ENCODE results near the gene PLXNA4.

PLXNA4 gene

GRCh38 chr7:132261327-132262159 is 314.7 kb downstream of the PLXNA4 start:
- no peak for DNase-seq (ENCODE audit: low spot score)

GRCh38 chr7:132258231-132258630 is 318.0 kb downstream of the PLXNA4 start:
- DNase-seq (ENCODE audit: low spot score) = no peak

GRCh38 chr7:132257253-132257652 is 319.0 kb downstream of the PLXNA4 start:
- no peak for DNase-seq (ENCODE audit: low spot score)

- no peak for DNase-seq (ENCODE audit: low spot score)
Observed at GRCh38 chr7:132256721-132257212, 319.5 kb downstream of the PLXNA4 start.

GRCh38 chr7:132255898-132256297 is 320.4 kb downstream of the PLXNA4 start:
- DNase-seq (ENCODE audit: low spot score) = peak; percentile 8

GRCh38 chr7:132255115-132255797 is 321.0 kb downstream of the PLXNA4 start:
- DNase-seq (ENCODE audit: low spot score) = no peak

- no peak for DNase-seq (ENCODE audit: low spot score)
Observed at GRCh38 chr7:132254455-132254854, 321.8 kb downstream of the PLXNA4 start.

- no peak for DNase-seq (ENCODE audit: low spot score)
Observed at GRCh38 chr7:132252793-132253100, 323.5 kb downstream of the PLXNA4 start.

- DNase-seq (ENCODE audit: low spot score) = no peak
Observed at GRCh38 chr7:132251327-132251659, 325.0 kb downstream of the PLXNA4 start.

GRCh38 chr7:132250480-132251326 is 325.6 kb downstream of the PLXNA4 start:
- DNase-seq (ENCODE audit: low spot score) = no peak

- no peak for DNase-seq (ENCODE audit: low spot score)
Observed at GRCh38 chr7:132249256-132249971, 326.9 kb downstream of the PLXNA4 start.

- no peak for DNase-seq (ENCODE audit: low spot score)
Observed at GRCh38 chr7:132248841-132249240, 327.4 kb downstream of the PLXNA4 start.

GRCh38 chr7:132247995-132248618 is 328.2 kb downstream of the PLXNA4 start:
- no peak for DNase-seq (ENCODE audit: low spot score)

GRCh38 chr7:132246591-132246990 is 329.7 kb downstream of the PLXNA4 start:
- no peak for DNase-seq (ENCODE audit: low spot score)

- no peak for DNase-seq (ENCODE audit: low spot score)
Observed at GRCh38 chr7:132245539-132245938, 330.7 kb downstream of the PLXNA4 start.

- DNase-seq (ENCODE audit: low spot score) = no peak
Observed at GRCh38 chr7:132244903-132245480, 331.3 kb downstream of the PLXNA4 start.

- no peak for DNase-seq (ENCODE audit: low spot score)
Observed at GRCh38 chr7:132243463-132243862, 332.8 kb downstream of the PLXNA4 start.

GRCh38 chr7:132243051-132243450 is 333.2 kb downstream of the PLXNA4 start:
- DNase-seq (ENCODE audit: low spot score) = no peak

- DNase-seq (ENCODE audit: low spot score) = no peak
Observed at GRCh38 chr7:132242192-132242812, 334.0 kb downstream of the PLXNA4 start.

GRCh38 chr7:132240821-132241422 is 335.3 kb downstream of the PLXNA4 start:
- no peak for DNase-seq (ENCODE audit: low spot score)
